ENCODE data around the gene OSGEP.

The OSGEP gene

DNA sequence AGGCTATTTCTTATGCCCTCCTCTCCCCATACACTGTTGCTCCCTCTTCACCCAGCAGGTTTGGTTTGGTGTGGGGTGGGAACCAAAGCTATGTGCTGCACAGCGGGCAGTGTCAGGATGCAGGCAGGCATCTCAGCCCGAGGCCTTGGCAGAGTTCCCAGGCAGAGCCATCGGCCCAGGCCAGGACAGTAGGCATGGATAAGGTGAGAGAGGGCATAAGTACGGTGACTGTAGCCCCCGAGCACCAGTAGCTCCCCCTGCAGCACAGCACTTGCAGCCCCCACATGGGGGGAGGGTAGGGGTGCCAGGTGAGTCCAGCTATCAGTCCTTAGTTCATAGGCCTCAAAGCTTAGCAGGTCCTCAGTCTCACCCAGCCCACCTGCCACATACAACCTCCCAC lies 25.8 kb downstream of the OSGEP start:
- no peak for DNase-seq

DNA sequence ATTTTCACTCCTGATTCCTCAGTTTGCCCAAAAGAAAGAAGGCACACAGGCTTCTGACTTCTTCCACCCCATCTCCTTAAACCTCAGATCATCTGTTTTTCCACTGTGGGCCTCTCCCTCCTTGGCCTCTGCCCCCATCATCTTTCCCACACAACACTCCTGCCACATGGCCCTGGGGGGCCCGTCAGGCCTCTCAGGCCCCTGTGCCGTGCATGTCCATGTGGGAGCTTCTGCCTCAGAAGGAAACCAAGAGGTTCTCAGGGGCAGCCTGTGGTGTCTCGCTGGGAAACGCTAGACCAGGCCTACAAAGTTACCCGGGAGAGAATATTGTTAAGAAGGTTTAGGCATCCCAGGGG lies 26.6 kb downstream of the OSGEP start:
- DNase-seq = no peak

DNA sequence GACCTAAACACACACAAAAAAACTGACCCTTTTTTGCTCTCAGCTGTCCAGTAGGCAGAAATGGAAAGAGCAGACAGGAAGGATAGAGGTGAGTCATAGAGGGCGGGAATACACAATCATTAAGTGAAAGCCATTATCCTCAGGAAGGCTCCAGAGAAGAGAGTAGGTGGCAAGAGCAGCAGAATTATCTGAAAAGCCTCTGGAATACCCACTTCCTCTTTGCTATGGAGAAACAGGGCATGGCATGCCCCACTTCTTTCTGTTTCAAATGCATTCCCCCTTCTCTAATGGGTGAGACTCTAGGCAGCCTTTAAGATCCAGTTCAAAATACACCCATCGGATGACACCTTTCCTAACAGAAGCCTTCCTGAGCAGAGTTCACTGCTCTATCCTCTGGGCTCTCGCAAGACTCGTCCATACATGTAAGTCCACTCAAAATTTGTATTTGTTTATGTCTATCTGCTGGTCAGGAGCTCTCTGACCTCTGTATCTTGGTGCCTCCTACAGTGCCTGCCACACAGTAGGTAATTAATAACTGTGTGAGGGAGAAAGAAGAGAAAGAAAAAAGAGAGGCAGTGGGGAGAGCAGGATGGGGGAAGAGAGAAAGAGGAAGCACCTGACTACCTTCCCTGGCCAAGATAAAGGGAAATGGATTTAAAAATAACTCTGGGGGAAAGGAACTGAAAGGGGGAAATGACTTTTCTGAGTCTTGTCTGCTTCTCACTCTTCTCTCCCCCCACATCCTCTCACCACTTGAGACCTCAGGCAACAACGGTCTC lies 27.2 kb downstream of the OSGEP start:
- no peak for DNase-seq

DNA sequence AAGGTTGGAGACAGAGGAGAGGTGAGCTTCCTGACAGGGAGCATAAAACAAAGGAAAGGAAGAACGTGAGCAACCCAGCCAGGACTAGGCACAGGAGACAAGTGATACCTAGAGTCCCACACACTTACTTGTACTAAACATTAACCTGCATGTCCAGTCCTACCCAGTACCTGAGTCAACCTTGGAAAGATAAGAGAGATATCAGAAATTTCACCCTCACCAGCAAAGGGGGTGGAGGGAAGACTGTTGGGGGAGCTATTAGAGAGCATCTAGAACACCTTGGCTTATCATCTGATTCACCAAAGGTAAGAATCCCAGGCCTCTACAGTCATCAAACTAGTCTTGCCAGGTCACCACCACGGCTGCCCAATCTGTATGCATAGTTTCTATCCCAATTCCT lies 29.8 kb downstream of the OSGEP start:
- DNase-seq = no peak

DNA sequence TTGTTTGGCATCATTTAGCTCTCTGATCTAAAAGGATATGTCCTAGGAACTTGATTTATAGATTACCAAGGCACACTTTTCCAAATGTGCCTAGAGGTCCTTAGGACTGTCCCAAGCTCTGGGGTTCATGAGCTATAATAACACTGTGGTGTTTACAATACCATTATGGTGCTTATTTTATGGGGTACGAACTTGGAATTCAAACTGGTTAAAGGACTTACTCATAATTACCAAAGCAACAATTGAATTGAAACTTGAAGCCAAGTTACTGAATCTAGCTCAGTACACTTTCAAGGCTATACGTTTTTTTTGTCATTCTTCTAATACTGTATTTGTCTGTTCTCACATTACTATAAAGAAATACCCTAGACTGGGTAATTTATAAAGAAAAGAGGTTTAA lies 31.7 kb downstream of the OSGEP start:
- no peak for DNase-seq

DNA sequence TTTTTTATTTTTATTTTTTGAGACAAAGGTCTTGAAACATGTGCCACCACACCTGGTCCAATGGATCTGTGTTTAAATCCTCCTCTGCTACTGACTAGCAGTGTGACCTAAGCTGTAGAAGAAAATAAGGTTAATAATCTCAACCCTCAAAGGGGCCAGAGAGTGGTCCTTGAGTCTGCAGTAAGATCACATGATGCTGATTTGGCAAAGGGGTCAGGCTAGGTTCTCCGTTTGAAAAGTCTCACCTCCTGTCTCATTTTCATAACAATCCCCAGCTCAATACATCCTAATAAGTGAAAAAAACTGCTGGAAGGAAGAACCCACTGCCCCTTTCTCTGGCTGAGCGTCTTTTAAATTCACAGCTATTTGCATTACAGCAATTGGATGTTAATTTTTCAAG lies 33.3 kb downstream of the OSGEP start:
- DNase-seq = peak; percentile 48

DNA sequence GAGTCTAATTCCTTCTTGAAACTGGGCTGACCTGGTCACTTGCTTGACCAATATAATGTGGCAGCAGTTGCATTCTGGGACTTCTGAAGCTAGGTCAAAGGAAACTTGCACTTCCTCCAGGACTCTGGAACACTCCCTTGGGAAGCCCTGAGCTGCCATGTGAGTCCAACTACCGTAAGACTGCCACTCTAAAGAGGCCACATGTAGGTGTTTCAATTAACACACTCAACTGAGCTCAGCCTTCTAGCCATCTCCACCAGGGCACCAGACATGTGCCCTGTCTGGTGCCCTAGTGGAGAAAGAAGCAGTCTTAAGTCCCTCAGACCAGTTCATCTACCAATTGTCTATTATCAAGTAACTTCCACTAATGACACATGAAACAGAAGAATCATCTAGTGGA lies 35.2 kb downstream of the OSGEP start:
- no peak for DNase-seq

DNA sequence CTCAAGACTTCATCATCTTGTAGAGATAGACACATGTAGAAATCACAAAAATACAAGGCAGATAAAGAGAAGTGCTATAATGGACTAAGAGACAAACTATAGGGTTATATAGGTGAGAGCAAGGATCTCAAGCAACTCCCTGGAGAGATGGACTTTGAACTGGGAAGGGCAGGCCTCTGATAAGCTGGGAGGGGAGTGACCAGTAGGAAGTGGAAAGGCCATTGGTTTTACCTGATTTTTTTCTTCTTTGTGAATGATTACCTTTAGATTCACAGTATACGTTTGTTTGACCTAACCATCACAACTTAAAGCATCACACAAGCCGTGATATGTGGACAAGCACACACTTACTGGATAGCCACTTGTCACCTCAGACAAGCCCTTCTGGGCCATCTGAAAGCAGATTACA lies 36.1 kb downstream of the OSGEP start:
- DNase-seq = no peak

DNA sequence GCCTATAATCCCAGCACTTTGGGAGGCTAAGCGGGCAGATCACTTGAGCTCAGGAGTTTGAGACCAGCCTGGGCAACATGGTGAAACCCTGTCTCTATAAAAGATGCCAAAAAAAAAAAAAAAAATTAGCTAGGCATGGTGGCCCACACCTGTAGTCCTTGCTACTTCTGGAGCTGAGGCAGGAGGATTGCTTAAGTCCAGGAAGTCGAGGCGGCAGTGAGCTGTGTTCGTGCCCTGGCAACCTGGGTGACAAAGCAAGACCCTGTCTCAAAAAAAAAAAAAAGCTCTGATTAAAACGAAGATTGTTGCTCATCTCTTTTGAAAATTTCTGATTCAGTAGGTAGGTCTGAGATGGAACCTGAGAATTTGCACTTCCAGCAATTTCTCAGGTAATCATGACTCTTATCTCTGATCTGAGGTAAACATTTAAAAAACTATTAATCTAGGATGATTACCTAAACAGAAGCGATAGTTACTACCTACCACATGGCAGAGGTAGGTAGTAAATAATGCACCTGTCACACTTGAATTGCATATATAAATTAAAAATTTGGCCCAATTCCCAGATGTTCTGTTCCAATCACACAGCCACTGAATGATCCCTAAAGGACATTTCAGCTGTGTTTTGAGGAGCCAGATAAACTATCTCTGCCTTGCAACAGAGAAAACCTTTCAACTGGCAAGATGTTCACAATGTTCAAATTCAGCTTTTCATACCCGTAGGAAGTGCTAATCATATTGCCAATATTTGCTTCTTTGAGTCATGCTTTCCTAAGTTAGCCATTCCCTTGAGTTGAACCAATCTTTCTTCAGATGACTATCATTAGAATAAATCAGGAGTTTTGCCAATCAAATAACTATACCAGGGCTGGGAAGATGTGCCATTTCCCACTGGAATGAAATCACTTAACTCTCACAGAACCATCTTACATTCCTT lies 37.1 kb downstream of the OSGEP start:
- peak; percentile 75 for DNase-seq

DNA sequence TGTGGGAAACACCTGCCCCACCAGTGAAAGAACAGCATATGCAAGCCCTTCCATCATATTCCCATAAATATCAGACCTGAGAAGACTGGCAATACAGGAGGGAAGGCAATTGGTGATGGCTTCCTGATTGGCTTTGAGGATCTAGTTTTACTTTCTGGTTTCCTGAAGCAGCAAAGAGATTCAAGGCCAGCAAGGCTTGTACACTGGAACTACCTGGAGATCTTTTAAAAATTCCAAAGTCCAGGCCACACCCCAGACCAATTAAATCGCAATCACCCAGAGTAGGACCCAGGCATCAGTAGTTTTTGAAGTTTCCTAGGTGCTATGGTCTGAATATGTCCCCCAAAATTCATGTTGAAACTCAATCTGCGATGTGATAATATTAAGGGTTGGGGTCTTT lies 38.4 kb downstream of the OSGEP start:
- no peak for DNase-seq

DNA sequence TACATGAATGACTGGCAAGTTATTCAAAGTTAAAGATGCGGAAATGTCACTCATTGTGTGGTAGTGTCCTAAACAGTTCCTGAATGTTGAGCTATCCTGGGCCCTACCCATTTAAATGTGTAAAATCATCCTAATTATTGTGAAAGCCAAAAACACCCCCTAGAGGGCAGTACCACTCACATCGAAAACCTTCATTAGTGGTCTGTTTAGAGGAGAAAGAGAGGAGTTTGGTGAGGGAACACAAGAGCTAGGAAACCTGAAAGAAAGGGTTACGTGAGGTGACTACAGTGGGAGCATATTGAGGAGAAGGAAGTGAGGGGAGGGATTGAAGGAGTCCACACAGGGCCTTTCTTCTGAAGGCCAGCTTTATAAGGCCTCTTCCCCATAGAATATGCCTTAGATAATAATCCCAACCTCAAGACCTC lies 38.8 kb downstream of the OSGEP start:
- DNase-seq = peak; percentile 65

DNA sequence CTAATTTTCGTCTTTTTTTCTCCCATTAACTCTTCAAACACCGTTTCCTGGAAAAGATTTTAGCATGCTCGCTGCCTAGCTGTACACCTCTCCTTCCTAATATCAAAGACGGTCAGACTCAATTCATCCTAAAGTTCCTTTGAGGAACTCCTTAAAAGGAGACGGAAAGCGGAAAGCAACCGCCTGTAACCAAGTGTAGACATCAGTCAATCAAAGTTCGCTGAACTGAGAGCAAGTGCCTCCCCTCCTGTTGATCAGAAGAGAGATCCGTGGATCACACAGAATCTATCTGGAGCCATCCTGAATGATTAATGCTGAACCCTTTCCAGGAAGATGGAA lies 40.9 kb downstream of the OSGEP start:
- DNase-seq = no peak

DNA sequence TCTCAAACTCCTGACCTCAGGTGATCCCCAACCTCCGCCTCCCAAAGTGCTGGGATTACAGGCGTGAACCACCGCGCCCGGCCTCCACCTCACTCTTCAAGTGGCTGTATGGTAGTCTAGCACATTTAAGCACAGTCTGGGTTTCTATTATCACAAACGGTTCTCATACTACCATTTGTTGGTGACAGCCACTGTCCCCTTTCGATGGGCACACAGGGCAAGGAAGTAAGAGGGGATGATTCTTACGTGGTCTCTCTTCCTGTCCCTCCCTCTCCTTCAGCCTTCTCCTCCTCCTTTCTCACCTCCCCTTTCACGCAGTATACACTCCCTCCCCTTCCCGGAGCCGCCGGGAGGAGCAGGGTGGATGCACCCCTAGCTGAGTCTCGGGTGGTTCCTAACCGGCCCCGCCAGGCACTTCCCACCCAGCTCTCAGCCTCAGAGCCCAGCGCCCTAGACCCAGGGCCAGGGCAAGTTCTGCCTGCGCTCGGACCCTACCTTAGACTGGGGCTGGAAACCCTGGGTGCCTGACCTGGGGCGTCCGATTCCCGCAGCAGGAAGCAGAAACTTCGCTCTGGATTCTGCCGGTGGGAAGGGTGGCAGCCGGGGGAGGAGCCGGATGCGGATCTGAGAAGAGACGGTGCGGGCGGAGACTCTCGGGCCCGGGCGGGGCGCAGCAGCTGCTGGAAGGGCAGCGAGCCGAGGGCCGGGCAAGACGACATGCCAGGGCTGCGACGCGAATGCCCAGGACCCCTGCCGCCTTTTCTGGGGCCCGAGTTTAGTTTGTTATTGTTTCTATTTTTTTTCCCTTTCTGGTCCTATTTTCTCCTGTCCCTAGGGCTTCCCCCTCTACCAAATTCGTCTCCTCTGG lies 41.5 kb downstream of the OSGEP start, which contains the start of gene TEP1:
TEP1 (minus strand) TSS at position 626 of the 868 bp plus-strand sequence. CDS start 5,062 bp downstream, outside the sequence.
- peak; percentile 86 for DNase-seq

DNA sequence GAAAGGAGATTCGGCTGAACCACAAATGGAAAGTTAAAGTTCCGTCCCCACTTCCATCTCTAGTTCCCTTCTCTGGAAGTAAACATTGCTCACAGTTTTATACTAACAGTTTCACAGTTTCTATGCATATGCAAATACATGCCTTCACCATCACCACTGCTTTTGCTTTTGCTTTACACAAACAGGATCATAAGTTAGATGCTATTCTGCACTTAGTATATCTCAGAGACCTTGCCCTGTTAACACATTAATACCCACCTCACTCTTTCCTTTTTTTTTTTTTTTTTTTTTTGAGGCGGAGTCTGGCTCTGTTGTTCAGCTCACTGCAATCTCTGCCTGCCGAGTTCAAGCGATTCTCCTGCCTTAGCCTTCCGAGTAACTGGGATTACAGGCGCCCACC lies 42.2 kb downstream of the OSGEP start:
- DNase-seq = no peak

DNA sequence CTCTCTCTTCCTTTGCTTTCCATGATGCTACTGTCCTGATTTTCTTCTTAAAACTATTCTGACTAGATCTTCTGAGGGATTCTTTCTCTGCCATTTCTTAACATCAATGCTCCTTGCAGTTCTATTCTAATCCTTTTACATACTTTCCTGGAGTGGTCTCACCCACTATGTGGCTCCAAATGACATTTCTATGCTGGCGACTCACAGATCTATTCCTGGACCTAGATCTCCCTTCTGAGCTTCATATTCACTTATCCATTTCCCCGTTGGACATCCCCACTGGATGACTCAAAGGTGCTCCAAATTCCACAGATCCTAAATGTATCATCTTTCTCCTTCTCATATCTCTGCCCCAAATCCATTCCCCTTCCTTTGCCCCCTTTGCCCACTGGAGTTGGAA lies 45.4 kb downstream of the OSGEP start:
- DNase-seq = no peak

DNA sequence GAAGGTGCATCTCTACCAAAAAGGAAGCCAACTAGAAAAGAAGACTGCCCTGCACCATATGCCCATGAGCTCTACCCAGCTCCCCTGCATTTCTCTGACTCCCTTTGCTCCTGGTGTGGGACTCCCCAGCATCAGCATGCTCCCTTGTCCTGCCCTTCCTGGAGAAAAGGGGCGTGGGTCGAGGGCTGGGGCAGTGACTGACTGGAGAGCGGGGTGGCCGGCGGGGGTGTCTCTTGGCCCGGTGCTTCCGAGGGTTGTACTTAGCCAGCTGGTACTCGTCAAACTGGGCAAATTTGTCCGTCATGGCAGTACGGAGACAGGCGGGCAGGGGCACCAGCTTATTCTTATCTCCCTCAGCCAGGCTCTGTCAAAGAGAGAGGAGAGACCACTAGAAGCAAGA lies 51.1 kb downstream of the OSGEP start:
- DNase-seq = no peak

DNA sequence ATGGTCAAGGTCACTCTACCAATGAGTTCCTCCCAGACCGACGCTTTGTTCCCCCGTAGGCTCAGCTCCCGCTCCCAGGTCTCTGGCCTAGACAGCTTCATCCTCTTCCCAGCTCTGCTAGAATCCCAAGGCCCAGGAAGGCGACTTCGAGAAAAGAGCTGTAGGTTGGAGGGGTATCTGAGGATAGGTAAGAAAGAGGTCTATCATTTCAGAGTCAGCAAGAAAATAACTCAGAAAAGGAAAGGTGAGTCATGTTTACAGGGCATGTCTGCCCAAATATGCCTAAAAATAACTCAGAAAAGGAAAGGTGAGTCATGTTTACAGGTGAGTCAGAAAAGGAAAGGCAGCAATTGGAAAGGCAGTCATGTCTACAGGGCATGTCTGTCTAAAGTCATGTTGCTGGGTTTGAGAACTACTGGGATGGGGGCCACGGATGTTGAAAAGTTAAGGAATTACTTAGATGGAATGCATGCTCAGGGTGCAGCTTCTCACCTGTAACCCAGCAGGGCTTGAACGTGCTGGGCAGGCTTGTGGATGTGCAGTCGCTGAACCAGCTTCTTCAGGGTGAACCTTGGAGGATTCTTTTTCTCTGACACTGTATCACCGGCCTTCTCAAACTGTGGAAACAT lies 53.5 kb downstream of the OSGEP start:
- DNase-seq = no peak

DNA sequence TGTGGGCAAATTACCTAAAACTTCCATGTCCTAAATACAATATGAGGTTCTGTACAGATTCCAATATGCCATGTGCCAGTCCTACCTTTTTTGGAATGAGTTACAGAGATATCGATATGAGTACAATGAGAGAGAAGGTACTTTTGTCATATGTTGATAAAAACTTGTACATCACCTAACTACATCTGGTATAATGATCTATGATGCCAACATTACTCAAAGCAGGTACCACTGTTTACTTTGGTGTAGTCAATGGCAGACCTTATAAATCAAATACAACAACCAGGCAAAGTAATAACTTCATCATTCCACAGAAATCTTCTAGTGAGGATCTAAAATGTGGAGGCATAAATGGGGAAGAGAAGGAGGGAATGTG lies 54.0 kb downstream of the OSGEP start:
- DNase-seq = no peak

DNA sequence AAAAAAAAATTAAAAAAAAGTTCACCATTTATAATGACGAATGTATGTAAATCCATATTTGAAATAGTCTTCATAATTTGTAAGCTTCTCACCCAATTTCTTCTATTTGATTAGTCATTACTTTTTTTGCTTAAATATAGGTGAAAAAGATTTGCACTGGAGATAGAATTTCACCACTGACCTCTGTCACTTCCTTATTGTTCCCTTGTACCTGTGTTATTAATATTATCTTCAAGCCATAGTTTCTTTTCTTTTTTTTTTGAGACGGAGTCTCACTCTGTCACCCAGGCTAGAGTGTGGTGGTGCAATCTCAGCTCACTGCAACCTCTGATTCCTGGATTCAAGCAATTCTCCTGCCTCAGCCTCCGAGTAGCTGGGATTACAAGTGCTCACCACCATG lies 57.1 kb downstream of the OSGEP start:
- no peak for DNase-seq
